H1 (cell line): ENCODE results near the gene TXNDC5. TPM values are rescaled to one million over a fixed set of nuclear protein-coding genes. Genes with fewer than 3 reads are reported as not detected.

Experiments
- polyA plus RNA-seq, 7 experiments: library from polyadenylated mRNA; depleted of rRNA in 3 of 7; stranded (reverse) in 5 of 7; unstranded in 2 of 7; fragments of >200 nt in 5 of 7; fragments of 200-250 nt in 2 of 7; gene quantifications; 1 replicate in 5 of 7; 2 replicates in 1 of 7; 4 replicates in 1 of 7; pipeline versions ENCODE4 v1.2.1 to v1.2.3, GENCODE V29; 2011 to 2013; ENCODE audit warnings: missing spikeins in 2 of 7, mixed read lengths in 2 of 7
- total RNA-seq: library from RNA; stranded (reverse); fragmentation: NEBNext Ultra II Directional; extraction: Animal tissue kit (Norgen Biotek cat#: 25700); gene quantifications from 2 replicates; pipeline ENCODE4 v1.2.1, GENCODE V29; 2021
- TF ChIP-seq, protein P1 (sequence below): IDR thresholded peaks from 2 replicates; pipeline ENCODE4 v1.6.1; 2012; ENCODE audit warnings: low read length, inconsistent platforms

Gene TXNDC5
- total and polyA plus RNA-seq, 2 of the 8 experiments (the other 6 are each of a cell fraction or from before 2014, with no cell fraction given): 114 to 172 TPM

DNA sequence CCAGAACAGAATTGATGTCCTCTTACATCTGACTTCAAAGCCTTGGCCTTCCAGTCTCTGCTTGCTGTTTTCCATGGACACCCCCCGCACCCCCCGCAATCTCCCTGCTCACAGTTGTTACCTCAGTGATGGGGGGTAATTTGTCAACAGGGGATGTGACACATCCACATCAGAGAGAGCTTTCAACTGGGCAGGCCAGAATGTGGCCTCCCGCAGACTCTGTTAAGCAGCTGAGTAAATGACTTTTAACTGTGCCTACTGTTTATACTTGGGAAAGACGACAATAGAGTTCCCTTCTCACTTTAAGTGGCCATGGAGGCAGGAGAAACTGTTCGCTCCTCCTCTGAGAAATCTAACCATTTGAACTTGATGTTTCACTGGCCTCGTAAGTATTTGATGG lies 51.0 kb downstream of the TXNDC5 start (continued):
- TF ChIP-seq, protein P1, sequence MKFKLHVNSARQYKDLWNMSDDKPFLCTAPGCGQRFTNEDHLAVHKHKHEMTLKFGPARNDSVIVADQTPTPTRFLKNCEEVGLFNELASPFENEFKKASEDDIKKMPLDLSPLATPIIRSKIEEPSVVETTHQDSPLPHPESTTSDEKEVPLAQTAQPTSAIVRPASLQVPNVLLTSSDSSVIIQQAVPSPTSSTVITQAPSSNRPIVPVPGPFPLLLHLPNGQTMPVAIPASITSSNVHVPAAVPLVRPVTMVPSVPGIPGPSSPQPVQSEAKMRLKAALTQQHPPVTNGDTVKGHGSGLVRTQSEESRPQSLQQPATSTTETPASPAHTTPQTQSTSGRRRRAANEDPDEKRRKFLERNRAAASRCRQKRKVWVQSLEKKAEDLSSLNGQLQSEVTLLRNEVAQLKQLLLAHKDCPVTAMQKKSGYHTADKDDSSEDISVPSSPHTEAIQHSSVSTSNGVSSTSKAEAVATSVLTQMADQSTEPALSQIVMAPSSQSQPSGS: no peak
